HG03039 (cell line): ENCODE results near the gene CERCAM.
"Not testable (repeated sequence)": the region's sequence is repeated elsewhere in the genome, so short reads cannot be mapped to it uniquely, and the experiment has no call there.

ENCODE experiments used
- ATAC-seq: cut with Tn5 transposase; IDR thresholded peaks from one replicate; pipeline ENCODE4 v1.9.1; 2021; ENCODE audit warnings: mild to moderate bottlenecking, moderate library complexity; ENCODE audit not compliant: unreplicated experiment

Gene CERCAM

GRCh38 chr9:128416432-128417019, 4.1 kb upstream of the CERCAM start:
- no peak for ATAC-seq

- ATAC-seq = no peak
Observed at GRCh38 chr9:128419061-128419925, 1.4 kb upstream of the CERCAM start.

GRCh38 chr9:128420060-128420650, 502 bp upstream of the CERCAM start:
- ATAC-seq = peak; percentile 60

- ATAC-seq = no peak
Observed at GRCh38 chr9:128421482-128421996, 882 bp downstream of the CERCAM start.

- ATAC-seq = not testable (repeated sequence)
Observed at GRCh38 chr9:128422022-128422782, 1.5 kb downstream of the CERCAM start.

GRCh38 chr9:128422783-128423150, 2.1 kb downstream of the CERCAM start:
- no peak for ATAC-seq

- ATAC-seq = not testable (repeated sequence)
Observed at GRCh38 chr9:128423356-128423755, 2.7 kb downstream of the CERCAM start.

GRCh38 chr9:128424268-128424780, 3.7 kb downstream of the CERCAM start:
- ATAC-seq = no peak

GRCh38 chr9:128428644-128429512, 8.2 kb downstream of the CERCAM start:
- ATAC-seq = no peak

- no peak for ATAC-seq
Observed at GRCh38 chr9:128429513-128430086, 8.9 kb downstream of the CERCAM start.

GRCh38 chr9:128431207-128431606, 10.6 kb downstream of the CERCAM start:
- ATAC-seq = no peak

- ATAC-seq = no peak
Observed at GRCh38 chr9:128434340-128434739, 13.7 kb downstream of the CERCAM start.

GRCh38 chr9:128435611-128436010, 15.0 kb downstream of the CERCAM start:
- no peak for ATAC-seq

- no peak for ATAC-seq
Observed at GRCh38 chr9:128438343-128439109, 17.9 kb downstream of the CERCAM start.

- ATAC-seq = no peak
Observed at GRCh38 chr9:128439273-128439672, 18.6 kb downstream of the CERCAM start.

- ATAC-seq = no peak
Observed at GRCh38 chr9:128442150-128442549, 21.5 kb downstream of the CERCAM start.

- ATAC-seq = not testable (repeated sequence)
Observed at GRCh38 chr9:128446505-128446904, 25.8 kb downstream of the CERCAM start.

- ATAC-seq = no peak
Observed at GRCh38 chr9:128448746-128449145, 28.1 kb downstream of the CERCAM start.

GRCh38 chr9:128454991-128455390, 34.3 kb downstream of the CERCAM start:
- ATAC-seq = no peak
